Measurements from ENCODE around the gene DOK1. TPM values are rescaled to one million over a fixed set of nuclear protein-coding genes. Genes with fewer than 3 reads are reported as not detected.

The DOK1 gene
- total RNA-seq, 3 donors from 2014 or later, result 16.5 to 18.9 (median 18.5) TPM

DNA sequence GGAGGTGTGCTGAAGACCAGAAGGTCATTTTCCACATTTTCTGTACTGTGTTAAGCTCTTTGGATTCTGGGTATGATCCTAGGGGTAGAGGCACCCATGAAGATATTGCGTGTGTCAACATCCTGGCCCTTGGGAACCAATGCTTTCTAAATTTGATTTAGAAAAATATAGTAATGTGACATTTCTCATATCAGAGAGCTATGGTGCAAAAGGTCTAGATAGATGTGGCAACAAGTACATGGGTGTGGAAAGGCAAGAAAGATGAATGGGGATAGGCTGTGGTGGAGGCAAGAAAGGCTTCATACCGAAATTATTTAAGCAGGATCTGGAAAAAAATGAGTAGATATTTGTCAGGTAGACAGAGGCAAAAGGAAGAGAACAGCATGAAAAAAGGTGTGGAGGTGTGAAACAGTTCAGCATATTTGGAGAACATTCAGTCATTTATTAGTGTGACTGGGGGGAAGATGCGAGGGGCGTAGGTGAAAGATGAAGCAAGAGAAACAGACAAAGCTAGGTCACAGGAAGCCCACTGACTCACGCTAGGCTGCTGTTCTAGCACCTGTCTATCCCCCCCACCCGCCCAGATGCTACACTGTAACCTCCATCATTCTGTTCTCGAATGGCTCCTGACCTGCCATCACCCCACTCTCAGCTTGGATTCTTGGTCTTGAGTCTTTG, 11.7 kb downstream of the DOK1 start:
- TF ChIP-seq, protein P1, sequence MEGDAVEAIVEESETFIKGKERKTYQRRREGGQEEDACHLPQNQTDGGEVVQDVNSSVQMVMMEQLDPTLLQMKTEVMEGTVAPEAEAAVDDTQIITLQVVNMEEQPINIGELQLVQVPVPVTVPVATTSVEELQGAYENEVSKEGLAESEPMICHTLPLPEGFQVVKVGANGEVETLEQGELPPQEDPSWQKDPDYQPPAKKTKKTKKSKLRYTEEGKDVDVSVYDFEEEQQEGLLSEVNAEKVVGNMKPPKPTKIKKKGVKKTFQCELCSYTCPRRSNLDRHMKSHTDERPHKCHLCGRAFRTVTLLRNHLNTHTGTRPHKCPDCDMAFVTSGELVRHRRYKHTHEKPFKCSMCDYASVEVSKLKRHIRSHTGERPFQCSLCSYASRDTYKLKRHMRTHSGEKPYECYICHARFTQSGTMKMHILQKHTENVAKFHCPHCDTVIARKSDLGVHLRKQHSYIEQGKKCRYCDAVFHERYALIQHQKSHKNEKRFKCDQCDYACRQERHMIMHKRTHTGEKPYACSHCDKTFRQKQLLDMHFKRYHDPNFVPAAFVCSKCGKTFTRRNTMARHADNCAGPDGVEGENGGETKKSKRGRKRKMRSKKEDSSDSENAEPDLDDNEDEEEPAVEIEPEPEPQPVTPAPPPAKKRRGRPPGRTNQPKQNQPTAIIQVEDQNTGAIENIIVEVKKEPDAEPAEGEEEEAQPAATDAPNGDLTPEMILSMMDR (IDR thresholded peaks at IDR 0.05), result no peak
- ATAC-seq (no peak), DNase-seq (no peak)
- Histone ChIP-seq H3K4me3 (no peak overlapping the region), H3K36me3 (ENCODE audit: low read depth) (no peaks in the 10 kb centered on the region), H3K9me3 (no peaks in the 10 kb centered on the region), H3K4me1 (ENCODE audit: low read depth) (no peaks in the 10 kb centered on the region)
- intact Hi-C loops (cut with DNase I, micrococcal nuclease), result no loop called here

DNA sequence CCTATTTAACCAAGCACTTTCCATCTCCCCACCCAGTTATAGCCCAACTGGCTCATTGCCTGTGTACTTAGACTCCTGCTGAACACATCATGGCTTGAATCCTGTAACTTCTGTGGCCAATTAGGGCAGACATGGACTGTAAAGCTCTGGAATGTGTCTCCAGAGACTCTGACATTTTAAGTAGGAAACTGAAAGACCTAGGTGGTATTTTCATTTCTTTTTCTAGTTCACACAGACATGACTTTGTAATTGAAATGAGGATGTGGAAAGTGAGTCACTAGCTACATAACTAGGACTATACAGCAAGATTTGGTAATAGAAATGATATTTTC, 12.2 kb downstream of the DOK1 start:
- TF ChIP-seq, protein P1 (IDR thresholded peaks at IDR 0.05), result no peak
- Histone ChIP-seq H3K4me3 (no peak overlapping the region), H3K9me3 (no peaks in the 10 kb centered on the region), H3K36me3 (ENCODE audit: low read depth) (no peaks in the 10 kb centered on the region), H3K4me1 (ENCODE audit: low read depth) (no peaks in the 10 kb centered on the region)
- DNase-seq (no peak), ATAC-seq (peak; percentile 17)
- intact Hi-C loops (cut with DNase I, micrococcal nuclease), result no loop called here

DNA sequence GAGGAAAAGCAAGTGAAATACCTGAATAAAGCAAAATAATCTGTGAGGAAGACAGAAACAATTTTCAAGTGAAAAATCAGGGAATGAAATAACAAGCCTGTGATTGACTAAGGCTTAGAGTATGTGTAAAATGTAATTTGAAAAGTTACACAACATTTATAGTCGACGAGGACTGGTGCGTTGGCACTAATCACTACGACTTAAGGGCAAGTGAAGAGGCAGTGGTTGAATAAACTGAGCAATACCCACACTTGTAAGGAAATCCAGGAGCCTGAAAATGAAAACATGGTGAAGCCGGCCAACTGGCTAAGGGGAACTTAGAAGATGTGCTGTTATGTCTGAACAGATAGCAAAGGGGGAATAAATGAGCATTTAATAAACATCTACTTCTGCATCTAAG, 13.4 kb downstream of the DOK1 start:
- ATAC-seq (no peak), DNase-seq (no peak)
- Histone ChIP-seq H3K36me3 (ENCODE audit: low read depth) (no peaks in the 10 kb centered on the region), H3K4me3 (no peak overlapping the region), H3K9me3 (no peaks in the 10 kb centered on the region), H3K4me1 (ENCODE audit: low read depth) (no peaks in the 10 kb centered on the region)
- intact Hi-C loops (cut with DNase I, micrococcal nuclease), result no loop called here
- TF ChIP-seq, protein P1 (IDR thresholded peaks at IDR 0.05), result no peak

DNA sequence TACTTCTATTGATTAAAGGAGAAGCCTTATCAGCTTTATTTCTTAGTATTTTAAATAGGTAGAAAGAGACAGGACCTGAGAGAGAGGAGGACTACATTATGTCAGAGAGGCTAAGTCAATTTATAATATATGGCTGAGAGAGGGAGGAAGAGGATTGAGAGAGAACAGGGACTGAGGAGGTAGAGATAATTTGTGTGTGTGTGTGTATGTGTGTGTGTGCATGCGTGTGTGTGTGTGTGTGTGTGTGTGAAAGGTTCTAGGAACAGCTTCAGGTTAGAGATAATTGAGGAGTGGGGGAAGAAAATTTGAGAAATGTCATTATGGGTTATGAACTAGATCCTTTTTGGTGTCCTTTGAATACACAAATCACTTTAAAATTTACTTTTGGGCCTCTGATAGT, 15.2 kb downstream of the DOK1 start:
- ATAC-seq, result no peak
- Histone ChIP-seq H3K4me1 (ENCODE audit: low read depth) (no peaks in the 10 kb centered on the region), H3K9me3 (no peaks in the 10 kb centered on the region), H3K4me3 (no peak overlapping the region), H3K36me3 (ENCODE audit: low read depth) (no peaks in the 10 kb centered on the region)
- DNase-seq, result no peak
- intact Hi-C loops (cut with DNase I, micrococcal nuclease), result no loop called here
- TF ChIP-seq, protein P1 (IDR thresholded peaks at IDR 0.05), result no peak

DNA sequence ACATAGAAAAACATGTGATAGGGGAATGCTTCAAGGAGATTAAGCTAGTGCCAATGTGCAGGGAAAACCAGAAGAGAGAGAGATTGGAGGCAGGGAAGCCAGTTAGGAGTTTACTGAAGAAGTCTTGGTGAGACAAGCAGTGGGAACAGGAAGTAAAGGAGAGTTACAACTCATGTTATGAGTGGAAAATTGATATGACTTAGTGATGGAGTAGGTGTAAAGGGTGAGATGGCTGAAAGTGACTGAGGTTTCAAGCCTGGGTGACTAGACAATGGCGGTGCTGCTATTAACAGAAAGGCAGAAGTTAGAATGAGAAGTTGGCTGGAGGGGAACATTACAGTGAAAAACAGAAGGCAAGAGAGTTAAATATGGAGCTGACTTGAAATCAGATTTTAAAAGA, 16.5 kb downstream of the DOK1 start:
- Histone ChIP-seq H3K36me3 (ENCODE audit: low read depth) (no peaks in the 10 kb centered on the region), H3K4me1 (ENCODE audit: low read depth) (no peaks in the 10 kb centered on the region), H3K4me3 (no peak overlapping the region), H3K9me3 (no peaks in the 10 kb centered on the region)
- intact Hi-C loops (cut with DNase I, micrococcal nuclease), result no loop called here
- peak; percentile 27 for ATAC-seq
- TF ChIP-seq, protein P1 (IDR thresholded peaks at IDR 0.05), result no peak
- no peak for DNase-seq

Data from mucosa of descending colon (tissue), 3 donors.